C4-2B (cell line): Measurements from ENCODE around the gene LRRC3B.

Experiments used
- H3K27ac ChIP-seq: fragments of 450-650 bp; 2 replicates; pipeline ENCODE4 v1.5.1; 2017
- ZFX ChIP-seq: fragments of 450-650 bp; IDR thresholded peaks from 2 replicates; pipeline ENCODE4 v1.6.1; 2017
- TF ChIP-seq, protein P1 (sequence below): fragments of 450-650 bp; conservative IDR thresholded peaks from 2 replicates; pipeline ENCODE4 v1.5.1; 2017; ENCODE audit warnings: mild to moderate bottlenecking

Gene LRRC3B

DNA sequence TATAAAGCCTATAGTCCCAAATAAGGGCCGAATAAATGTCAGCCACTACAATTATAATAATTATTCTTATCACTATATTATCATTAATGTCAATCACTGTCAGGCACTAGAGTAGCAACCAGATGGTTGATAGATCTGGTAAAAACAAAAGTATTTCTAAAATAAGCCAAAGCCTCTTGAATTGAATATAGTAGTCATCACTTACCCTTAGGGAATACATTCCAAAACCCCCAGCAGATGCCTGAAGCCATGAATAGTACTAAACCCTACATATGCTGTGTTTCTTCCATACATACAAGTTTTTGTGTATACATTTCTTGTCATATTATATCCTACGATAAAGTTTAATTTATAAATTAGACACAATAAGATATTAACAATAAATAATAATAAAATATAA is 59.1 kb downstream of the LRRC3B start:
- no peak overlapping the region for H3K27ac ChIP-seq
- TF ChIP-seq ZFX: no peak
- TF ChIP-seq, protein P1, sequence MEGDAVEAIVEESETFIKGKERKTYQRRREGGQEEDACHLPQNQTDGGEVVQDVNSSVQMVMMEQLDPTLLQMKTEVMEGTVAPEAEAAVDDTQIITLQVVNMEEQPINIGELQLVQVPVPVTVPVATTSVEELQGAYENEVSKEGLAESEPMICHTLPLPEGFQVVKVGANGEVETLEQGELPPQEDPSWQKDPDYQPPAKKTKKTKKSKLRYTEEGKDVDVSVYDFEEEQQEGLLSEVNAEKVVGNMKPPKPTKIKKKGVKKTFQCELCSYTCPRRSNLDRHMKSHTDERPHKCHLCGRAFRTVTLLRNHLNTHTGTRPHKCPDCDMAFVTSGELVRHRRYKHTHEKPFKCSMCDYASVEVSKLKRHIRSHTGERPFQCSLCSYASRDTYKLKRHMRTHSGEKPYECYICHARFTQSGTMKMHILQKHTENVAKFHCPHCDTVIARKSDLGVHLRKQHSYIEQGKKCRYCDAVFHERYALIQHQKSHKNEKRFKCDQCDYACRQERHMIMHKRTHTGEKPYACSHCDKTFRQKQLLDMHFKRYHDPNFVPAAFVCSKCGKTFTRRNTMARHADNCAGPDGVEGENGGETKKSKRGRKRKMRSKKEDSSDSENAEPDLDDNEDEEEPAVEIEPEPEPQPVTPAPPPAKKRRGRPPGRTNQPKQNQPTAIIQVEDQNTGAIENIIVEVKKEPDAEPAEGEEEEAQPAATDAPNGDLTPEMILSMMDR: no peak

DNA sequence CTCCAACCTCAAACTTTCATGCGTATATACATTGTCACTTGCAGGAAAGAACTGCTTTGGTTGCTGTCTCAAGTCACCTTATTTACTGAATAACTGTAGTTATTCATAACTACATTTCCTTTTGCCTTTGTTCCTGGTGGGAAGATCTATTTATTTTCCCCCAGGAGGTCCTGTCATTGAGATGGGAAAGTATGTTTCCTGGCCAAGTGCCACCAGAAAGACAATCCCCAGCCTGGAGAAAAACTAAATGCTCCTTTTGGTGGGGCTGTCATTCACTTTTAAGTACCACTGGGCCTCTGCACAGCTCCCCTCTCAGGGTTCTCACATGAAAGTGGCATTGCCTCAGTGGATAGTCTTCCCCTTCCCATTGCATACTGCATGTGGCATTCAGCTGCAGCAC is 59.8 kb downstream of the LRRC3B start:
- H3K27ac ChIP-seq: no peak overlapping the region
- TF ChIP-seq, protein P1: no peak
- TF ChIP-seq ZFX: no peak

DNA sequence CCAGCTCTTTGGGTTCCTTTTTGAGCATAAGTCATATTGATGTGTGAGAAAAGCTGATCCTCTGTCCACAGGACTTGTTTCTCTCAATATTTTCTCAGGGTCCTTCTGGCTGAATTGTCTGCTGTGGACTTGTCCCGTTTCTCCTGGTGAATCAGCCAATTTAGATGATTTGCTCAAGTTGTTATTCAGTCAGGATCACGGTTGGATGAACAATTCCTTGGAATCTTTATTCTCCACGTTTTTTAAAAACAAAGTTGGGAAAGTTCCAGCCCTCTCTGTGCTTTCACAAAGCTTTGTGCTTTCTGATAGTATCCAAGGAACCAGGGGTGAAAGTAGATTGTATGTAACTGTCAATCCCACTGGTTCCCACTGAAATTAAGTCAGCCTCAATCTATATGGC is 61.3 kb downstream of the LRRC3B start:
- TF ChIP-seq ZFX: no peak
- TF ChIP-seq, protein P1: no peak
- H3K27ac ChIP-seq: no peak overlapping the region

DNA sequence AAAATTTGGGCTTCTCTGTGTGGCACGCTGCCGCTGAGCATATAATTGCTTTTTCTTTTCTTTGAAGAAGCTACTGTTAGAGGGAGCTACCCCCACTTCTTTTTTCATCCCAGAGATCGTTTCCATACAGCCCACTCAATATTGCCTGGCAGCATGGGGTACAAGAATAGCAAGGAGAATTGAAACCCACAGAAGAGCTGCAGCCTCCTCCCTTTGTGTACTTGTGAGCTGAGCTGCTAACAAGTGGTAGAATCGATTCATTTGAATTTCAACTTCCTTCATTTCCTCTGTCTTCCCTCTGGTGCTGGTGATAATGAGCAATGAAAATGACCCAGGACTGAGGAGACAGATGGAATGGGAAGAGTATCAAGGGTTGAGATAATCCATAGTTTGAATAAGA is 64.9 kb downstream of the LRRC3B start:
- TF ChIP-seq ZFX: no peak
- TF ChIP-seq, protein P1: no peak
- no peak overlapping the region for H3K27ac ChIP-seq

DNA sequence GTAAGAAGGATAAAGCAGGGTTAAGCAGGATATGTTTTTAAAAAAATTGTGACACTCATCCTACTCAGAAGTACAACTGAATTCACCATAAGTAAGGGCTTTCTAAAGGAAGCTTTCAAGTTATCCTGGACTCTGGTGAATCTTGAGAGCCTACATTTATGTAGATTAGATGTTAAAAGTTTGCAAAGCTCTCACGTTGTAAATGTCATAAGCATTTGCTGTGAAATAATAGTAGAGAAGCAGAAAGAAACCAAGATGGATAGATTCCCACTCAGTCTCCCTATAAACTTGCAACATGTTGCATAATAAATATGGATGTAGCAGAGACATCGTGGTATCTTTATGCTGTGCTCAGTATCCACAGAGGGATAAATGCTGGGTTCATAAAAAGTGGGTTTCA is 77.0 kb downstream of the LRRC3B start:
- no peak overlapping the region for H3K27ac ChIP-seq
- TF ChIP-seq ZFX: no peak
- TF ChIP-seq, protein P1: no peak

DNA sequence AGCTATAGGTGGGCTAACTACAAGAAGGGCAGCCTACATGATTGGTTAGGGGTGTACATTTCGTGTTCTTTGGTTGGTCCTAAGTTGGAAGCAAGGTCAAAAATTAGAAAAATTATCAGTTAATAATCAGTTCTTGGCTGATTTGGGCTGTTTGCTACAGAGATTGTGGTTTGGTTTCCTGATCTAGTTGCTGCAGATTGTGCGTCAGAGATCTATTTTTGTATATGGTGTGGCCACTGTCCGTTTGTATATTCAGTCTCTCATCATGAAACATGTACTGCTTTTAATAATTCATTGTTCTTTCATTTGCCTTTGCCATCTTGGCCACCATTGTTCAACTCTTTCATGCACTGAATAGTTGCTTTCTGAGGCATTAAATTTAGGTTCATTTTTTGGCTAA is 80.9 kb downstream of the LRRC3B start:
- TF ChIP-seq, protein P1: no peak
- no peak for TF ChIP-seq ZFX
- H3K27ac ChIP-seq: no peak overlapping the region

DNA sequence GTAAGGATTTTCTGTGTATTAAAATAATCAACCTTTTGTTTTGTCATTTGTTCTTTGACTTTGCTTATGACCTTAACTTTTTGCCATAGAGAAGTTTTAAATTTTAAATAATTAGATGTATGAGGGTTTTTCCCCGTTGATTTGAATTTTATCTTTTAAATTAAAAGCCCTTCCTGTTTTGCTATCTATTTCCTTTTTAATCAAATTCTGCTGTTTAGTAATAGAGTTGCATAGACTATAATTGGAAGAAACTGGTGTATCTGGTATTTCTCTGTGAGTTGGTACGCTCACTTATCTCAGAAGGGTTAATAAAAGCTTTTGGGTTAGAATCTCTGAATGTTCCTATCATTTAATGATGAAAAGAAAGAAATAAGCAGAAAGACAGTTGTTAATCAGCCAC is 82.2 kb downstream of the LRRC3B start:
- H3K27ac ChIP-seq: no peak overlapping the region
- TF ChIP-seq ZFX: no peak
- TF ChIP-seq, protein P1: no peak
